Adipose tissue (tissue), 3 donors: ENCODE results near the gene KCNK15. TPM values are rescaled to one million over a fixed set of nuclear protein-coding genes. Genes with fewer than 3 reads are reported as not detected.

ENCODE experiments used
- H3K27ac ChIP-seq: one replicate; pipeline ENCODE4 v1.5.1; 2013; ENCODE audit warnings: low read depth, low read length
- WGBS, 3 donors: extraction: QIAGEN DNeasy Blood & Tissue Kit; methylation state at CpG; one replicate each; pipeline ENCODE4 v1.1.7; 2013; 5-methylcytosine and 5-hydroxymethylcytosine counted together
- polyA plus RNA-seq, 3 donors: library from polyadenylated mRNA; stranded (reverse); fragments of 200-250 nt; gene quantifications; one replicate each; pipeline ENCODE4 v1.2.3, GENCODE V29; 2013
- donor health status: healthy with polysubstance abuse.
- donor health status: Bipolar disorder and iron deficiency.
- donor health status: healthy.

KCNK15 gene
- polyA plus RNA-seq, 3 donors = 0.85 to 5.3 (median 2.4) TPM

- no peak overlapping the region for H3K27ac ChIP-seq
- 70 to 85% (median 84%) methylated on average over 8 of the region's 8 CpGs for WGBS, 3 donors
These were observed 54.9 kb downstream of the KCNK15 start for GRCh38 chr20:44800391-44801046.

Other genes with a start within 250 kb of the KCNK15 start
- 10 to 100 TPM; 31.2 to 78.8 (median 62.3) TPM for gene SERINC3, start 223.8 kb upstream of the KCNK15 start, polyA plus RNA-seq
- 100 to 1,000 TPM in 1 of 3 donors, 10 to 100 TPM in 2; 18.1 to 122 (median 74.4) TPM for gene PKIG, start 163.3 kb upstream of the KCNK15 start, polyA plus RNA-seq
- gene ADA, start 94.2 kb upstream of the KCNK15 start, polyA plus RNA-seq = 10 to 100 TPM in 2 of 3 donors, 1 to 10 TPM in 1; 5.8 to 30.0 (median 18.4) TPM
- gene CCN5, start 30.5 kb upstream of the KCNK15 start, polyA plus RNA-seq = 10 to 100 TPM in 2 of 3 donors, under 1 TPM in 1; 0.36 to 36.3 (median 20.7) TPM
- gene RIMS4, start 64.7 kb downstream of the KCNK15 start, polyA plus RNA-seq = 1 to 10 TPM in 1 of 3 donors, under 1 TPM in 2; 0.03 to 1.8 (median 0.19) TPM
- gene YWHAB, start 139.8 kb downstream of the KCNK15 start, polyA plus RNA-seq = 100 to 1,000 TPM in 2 of 3 donors, 10 to 100 TPM in 1; 31.3 to 113 (median 103) TPM
- 10 to 100 TPM in 1 of 3 donors, 1 to 10 TPM in 2; 5.3 to 24.7 (median 8.2) TPM for gene PABPC1L, start 164.2 kb downstream of the KCNK15 start, polyA plus RNA-seq
- 10 to 100 TPM; 10.0 to 12.4 (median 10.8) TPM for gene TOMM34, start 214.5 kb downstream of the KCNK15 start, polyA plus RNA-seq
- 1 to 10 TPM; 3.9 to 8.7 (median 8.0) TPM for gene STK4, start 220.6 kb downstream of the KCNK15 start, polyA plus RNA-seq